NCI-H748 treated with DMSO at 0.1 percent for 48 hours (cell line): ENCODE measurements around the gene PCDHGA10.
"Not testable (repeated sequence)": the region's sequence is repeated elsewhere in the genome, so short reads cannot be mapped to it uniquely, and the experiment has no call there.

Experiments used
- DNase-seq: peaks from one replicate; lab custom pipeline; 2025; lab: John Stamatoyannopoulos, UW

Gene PCDHGA10

DNA sequence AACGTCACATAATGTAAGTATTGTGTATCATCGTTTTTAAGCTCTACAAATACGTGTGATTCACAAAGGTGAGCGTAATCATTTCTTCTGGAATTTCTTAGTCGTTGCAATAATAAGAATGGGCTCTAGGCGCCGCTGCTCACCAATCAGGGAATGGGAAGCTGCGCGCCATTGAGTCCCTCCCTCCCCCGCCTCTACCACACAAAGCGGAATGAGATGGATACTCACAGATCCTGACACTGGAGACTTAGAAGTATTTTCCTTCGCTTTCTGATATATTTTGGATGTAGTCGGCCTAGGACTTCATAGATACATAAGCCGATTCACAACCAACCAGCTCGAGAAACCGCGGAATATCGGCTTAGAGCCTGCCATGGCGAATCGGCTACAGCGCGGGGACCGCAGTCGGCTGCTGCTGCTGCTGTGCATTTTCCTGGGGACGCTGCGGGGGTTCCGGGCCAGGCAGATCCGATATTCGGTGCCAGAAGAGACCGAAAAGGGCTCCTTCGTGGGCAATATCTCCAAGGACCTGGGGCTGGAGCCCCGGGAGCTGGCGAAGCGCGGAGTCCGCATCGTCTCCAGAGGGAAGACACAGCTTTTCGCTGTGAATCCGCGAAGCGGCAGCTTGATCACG lies 8.2 kb downstream of the PCDHGA10 start, which contains the start of gene PCDHGA11:
Gene PCDHGA11, plus strand, starts transcription at position 197 of the 634 bp plus-strand sequence. Its CDS starts 177 bp downstream, at position 374.
- no peak for DNase-seq

DNA sequence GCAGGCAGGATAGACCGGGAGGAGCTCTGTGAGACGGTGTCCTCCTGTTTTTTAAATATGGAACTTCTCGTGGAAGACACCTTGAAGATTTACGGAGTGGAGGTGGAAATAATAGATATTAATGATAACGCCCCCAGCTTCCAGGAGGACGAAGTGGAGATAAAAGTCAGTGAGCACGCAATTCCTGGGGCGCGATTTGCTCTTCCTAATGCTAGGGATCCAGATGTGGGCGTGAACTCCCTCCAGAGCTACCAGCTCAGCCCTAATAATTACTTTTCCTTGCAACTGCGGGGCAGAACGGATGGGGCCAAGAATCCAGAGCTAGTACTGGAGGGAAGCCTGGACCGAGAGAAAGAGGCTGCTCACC lies 8.7 kb downstream of the PCDHGA10 start:
- DNase-seq: no peak

- DNase-seq: no peak
Observed at GRCh38 chr5:141422742-141423291, 10.0 kb downstream of the PCDHGA10 start.

GRCh38 chr5:141427783-141428426 lies 15.1 kb downstream of the PCDHGA10 start:
- DNase-seq: no peak

DNA sequence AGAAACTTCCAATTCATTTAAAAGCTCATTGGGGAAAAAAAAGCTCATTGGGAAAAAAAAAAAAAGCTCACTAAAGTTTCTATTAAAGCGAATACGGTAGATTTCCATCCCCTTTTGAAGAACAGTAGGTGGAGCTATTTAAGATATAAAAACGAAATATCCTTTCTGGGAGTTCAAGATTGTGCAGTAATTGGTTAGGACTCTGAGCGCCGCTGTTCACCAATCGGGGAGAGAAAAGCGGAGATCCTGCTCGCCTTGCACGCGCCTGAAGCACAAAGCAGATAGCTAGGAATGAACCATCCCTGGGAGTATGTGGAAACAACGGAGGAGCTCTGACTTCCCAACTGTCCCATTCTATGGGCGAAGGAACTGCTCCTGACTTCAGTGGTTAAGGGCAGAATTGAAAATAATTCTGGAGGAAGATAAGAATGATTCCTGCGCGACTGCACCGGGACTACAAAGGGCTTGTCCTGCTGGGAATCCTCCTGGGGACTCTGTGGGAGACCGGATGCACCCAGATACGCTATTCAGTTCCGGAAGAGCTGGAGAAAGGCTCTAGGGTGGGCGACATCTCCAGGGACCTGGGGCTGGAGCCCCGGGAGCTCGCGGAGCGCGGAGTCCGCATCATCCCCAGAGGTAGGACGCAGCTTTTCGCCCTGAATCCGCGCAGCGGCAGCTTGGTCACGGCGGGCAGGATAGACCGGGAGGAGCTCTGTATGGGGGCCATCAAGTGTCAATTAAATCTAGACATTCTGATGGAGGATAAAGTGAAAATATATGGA lies 17.7 kb downstream of the PCDHGA10 start, which contains the start of gene PCDHGA12:
Gene PCDHGA12, plus strand, starts transcription at position 176 of the 782 bp plus-strand sequence. Its CDS starts 253 bp downstream, at position 429.
- no peak for DNase-seq

DNA sequence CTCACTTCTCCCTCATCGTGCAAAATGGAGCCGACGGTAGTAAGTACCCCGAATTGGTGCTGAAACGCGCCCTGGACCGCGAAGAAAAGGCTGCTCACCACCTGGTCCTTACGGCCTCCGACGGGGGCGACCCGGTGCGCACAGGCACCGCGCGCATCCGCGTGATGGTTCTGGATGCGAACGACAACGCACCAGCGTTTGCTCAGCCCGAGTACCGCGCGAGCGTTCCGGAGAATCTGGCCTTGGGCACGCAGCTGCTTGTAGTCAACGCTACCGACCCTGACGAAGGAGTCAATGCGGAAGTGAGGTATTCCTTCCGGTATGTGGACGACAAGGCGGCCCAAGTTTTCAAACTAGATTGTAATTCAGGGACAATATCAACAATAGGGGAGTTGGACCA lies 18.5 kb downstream of the PCDHGA10 start:
- DNase-seq: no peak

DNA sequence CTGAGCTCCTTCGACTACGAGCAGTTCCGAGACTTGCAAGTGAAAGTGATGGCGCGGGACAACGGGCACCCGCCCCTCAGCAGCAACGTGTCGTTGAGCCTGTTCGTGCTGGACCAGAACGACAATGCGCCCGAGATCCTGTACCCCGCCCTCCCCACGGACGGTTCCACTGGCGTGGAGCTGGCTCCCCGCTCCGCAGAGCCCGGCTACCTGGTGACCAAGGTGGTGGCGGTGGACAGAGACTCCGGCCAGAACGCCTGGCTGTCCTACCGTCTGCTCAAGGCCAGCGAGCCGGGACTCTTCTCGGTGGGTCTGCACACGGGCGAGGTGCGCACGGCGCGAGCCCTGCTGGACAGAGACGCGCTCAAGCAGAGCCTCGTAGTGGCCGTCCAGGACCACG lies 19.5 kb downstream of the PCDHGA10 start:
- DNase-seq: not testable (repeated sequence)

- not testable (repeated sequence) for DNase-seq
Observed at GRCh38 chr5:141432726-141433125, 19.9 kb downstream of the PCDHGA10 start.

GRCh38 chr5:141434006-141434405 lies 21.2 kb downstream of the PCDHGA10 start:
- no peak for DNase-seq

- DNase-seq: no peak
Observed at GRCh38 chr5:141437221-141437620, 24.4 kb downstream of the PCDHGA10 start.

DNA sequence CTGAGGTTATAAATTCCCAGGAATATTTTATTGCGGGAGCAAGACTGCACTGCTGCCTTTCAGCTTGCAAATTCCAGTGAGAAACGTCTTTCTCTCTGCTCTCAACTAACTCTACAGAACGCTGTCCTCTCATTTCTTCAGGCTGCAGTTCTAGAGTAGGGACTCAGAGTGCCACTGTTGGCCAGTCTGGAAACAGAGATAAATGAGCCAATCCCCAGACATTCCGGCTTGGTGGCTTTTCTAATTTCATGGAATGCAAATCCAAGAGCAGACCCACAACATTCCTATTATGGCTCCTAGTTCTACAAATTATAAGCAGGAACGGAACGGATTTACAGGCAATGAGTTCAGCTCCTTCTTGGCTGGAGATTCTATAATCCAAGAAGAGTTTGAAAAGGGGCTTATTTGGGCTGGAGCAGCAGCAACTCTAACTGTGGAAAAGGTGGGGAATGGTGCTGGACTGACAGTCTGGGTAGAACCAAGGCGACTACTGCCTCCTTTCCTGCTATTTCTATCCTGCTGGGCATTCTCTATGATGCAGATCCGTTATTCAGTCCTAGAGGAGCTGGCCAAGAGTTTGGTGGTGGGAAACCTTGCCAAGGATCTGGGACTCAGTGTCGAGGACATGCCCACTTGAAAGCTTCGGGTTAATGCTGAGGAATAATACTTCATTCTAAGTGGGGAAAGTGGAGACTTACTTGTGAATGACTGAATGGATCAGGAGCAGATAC lies 26.8 kb downstream of the PCDHGA10 start:
- no peak for DNase-seq

GRCh38 chr5:141440341-141440740 lies 27.6 kb downstream of the PCDHGA10 start:
- no peak for DNase-seq

- no peak for DNase-seq
Observed at GRCh38 chr5:141441571-141442170, 28.9 kb downstream of the PCDHGA10 start.

DNA sequence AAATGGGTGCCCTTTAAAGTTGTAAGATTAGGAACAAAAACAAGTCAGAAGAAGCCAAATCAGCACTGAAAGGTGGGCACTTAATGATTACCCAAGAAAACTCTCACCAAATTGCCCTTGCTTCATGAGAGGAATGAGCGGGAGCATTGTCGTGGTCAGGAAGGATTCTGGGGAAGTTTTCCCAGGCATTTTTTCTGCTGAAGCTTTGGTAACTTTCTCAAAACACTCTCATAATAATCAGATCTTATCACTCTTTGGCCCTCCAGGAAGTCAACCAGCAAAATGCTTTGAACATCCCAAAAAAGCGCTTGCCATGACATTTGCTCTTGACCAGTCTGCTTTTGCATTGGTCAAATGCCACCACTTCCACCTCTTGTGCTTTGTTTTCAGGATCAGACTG lies 52.6 kb downstream of the PCDHGA10 start:
- DNase-seq: no peak
